ENCODE results near the gene MICAL3.

MICAL3 gene

GRCh38 chr22:17911887-17912286, 112.5 kb downstream of the MICAL3 start:
- no peak for TF ChIP-seq CTCF (conservative IDR thresholded peaks at IDR 0.05; ENCODE audit: low read depth, low read length)
- no peak for DNase-seq (ENCODE audit: low read depth)

GRCh38 chr22:17911312-17911705, 113.1 kb downstream of the MICAL3 start:
- TF ChIP-seq CTCF (conservative IDR thresholded peaks at IDR 0.05; ENCODE audit: low read depth, low read length): no peak
- DNase-seq (ENCODE audit: low read depth): no peak
- no peak overlapping the region for H3K4me3 ChIP-seq (ENCODE audit: low read length)

More at GRCh38 chr22:17911887-17912286, 112.5 kb downstream of the MICAL3 start:
- no peak overlapping the region for H3K4me3 ChIP-seq (ENCODE audit: low read length)

- peak overlapping the region; percentile 28 for H3K4me3 ChIP-seq (ENCODE audit: low read length)
- peak; percentile 57 for TF ChIP-seq CTCF (conservative IDR thresholded peaks at IDR 0.05; ENCODE audit: low read depth, low read length)
- DNase-seq (ENCODE audit: low read depth): peak; percentile 94
These were observed 113.6 kb downstream of the MICAL3 start for GRCh38 chr22:17910561-17911311.

GRCh38 chr22:17907748-17908051, 116.7 kb downstream of the MICAL3 start:
- DNase-seq (ENCODE audit: low read depth): no peak
- no peak for TF ChIP-seq CTCF (conservative IDR thresholded peaks at IDR 0.05; ENCODE audit: low read depth, low read length)
- H3K4me3 ChIP-seq (ENCODE audit: low read length): no peak overlapping the region

- H3K4me3 ChIP-seq (ENCODE audit: low read length): no peak overlapping the region
- no peak for DNase-seq (ENCODE audit: low read depth)
- TF ChIP-seq CTCF (conservative IDR thresholded peaks at IDR 0.05; ENCODE audit: low read depth, low read length): no peak
These were observed 117.2 kb downstream of the MICAL3 start for GRCh38 chr22:17906978-17907747.

- H3K4me3 ChIP-seq (ENCODE audit: low read length): no peak overlapping the region
- no peak for TF ChIP-seq CTCF (conservative IDR thresholded peaks at IDR 0.05; ENCODE audit: low read depth, low read length)
- DNase-seq (ENCODE audit: low read depth): no peak
These were observed 118.9 kb downstream of the MICAL3 start for GRCh38 chr22:17905445-17905844.

Data from retinal pigment epithelial cell (primary cell).